Measurements from ENCODE around the gene TMEM187.

GRCh38 chrX:153981771-153982533, 9.4 kb downstream of the TMEM187 start:
- TF ChIP-seq CTCF (IDR thresholded peaks at IDR 0.05) (no peak), EZH2 (IDR thresholded peaks at IDR 0.05) (no peak), EZH2phosphoT487 (IDR thresholded peaks at IDR 0.05) (no peak)

Data from neural progenitor cell (in vitro differentiated cells).